SK-N-MC (cell line): ENCODE data around the gene TIMM23.

Experiments
- EZH2 ChIP-seq: fragments of 200-600 bp; sonication (generic); IDR thresholded peaks from one replicate; pipeline ENCODE4 v1.6.1; 2017; ENCODE audit warnings: antibody characterized with exemption
- FOXP2 ChIP-seq: optimal IDR thresholded peaks from 2 replicates; pipeline ENCODE3; 2011; ENCODE audit warnings: mild to moderate bottlenecking, moderate library complexity; ENCODE audit not compliant: insufficient read depth; ENCODE audit errors: extremely low read length, control extremely low read depth
- POLR2AphosphoS5 ChIP-seq: IDR thresholded peaks from 2 replicates; pipeline ENCODE4 v1.6.1; 2012; ENCODE audit warnings: mild to moderate bottlenecking, low read depth, low read length, borderline replicate concordance

DNA sequence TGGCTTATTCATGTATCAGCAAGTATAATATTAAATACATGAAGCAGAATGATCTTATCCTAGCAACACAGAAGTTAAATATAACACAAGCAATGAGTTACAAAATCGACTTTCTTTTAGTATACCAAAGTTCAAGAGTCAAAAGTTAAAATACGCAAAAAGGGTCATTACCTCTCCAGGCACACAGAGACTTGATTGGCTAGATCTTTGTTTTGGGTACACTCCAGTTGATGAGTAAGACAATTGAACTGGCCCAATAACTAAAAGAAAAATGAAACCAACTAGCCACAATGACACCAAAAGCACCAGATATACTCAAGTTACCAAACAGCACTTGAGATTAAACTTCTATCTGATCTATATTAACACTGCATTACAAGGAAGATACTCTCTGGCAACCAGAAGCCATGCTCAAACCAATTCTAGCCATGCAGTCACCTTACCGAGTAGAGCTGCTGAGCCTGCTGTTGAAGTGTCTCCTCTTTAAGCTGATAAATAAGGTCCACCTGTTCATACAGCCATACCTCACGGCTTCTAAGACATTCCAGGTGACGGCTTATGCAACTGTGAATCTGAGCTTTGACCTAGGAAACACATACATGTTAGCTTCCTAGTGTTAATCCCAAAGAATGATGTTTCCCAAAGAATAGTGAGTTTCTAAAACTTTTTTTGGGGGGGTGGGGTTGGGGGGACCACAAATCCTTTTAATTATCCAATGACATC, 42.6 kb downstream of the TIMM23 start:
- TF ChIP-seq EZH2 (no peak), POLR2AphosphoS5 (no peak), FOXP2 (no peak)
